CD4-positive, alpha-beta T cell (primary cell): ENCODE data around the gene TMEM132E. TPM values are rescaled to one million over a fixed set of nuclear protein-coding genes. Genes with fewer than 3 reads are reported as not detected.

ENCODE experiments used
- ATAC-seq: fragments of 200-7000 bp; cut with Tn5 transposase; one replicate; pipeline ENCODE4 v1.10.0; 2022; ENCODE audit warnings: mild to moderate bottlenecking; ENCODE audit not compliant: poor library complexity
- CTCF ChIA-PET: fragments of 350-600 bp; sonication (Branson Sonifier 250); formaldehyde crosslinking; loops from one replicate; lab custom pipeline; 2021; ENCODE audit warnings: antibody characterized with exemption, inconsistent platforms; lab: Charles Lee
- POLR2A ChIA-PET: fragments of 350-600 bp; sonication (Branson Sonifier 250); formaldehyde crosslinking; loops from one replicate; lab custom pipeline; 2021; ENCODE audit warnings: antibody characterized with exemption, inconsistent platforms; lab: Charles Lee
- DNase-seq, 14 experiments: peaks; one replicate each; pipeline ENCODE4 v3.0.0-alpha.2; 2013 to 2020; ENCODE audit warnings: mixed read lengths in 2 of 14
- H3K27ac ChIP-seq, 2 donors: one replicate each; pipeline versions ENCODE4 v1.5.1 to v1.7.0; 2013; ENCODE audit warnings: low read length in 2 of 2, low read depth in 1 of 2, mild to moderate bottlenecking in 1 of 2
- H3K27me3 ChIP-seq, 2 experiments: 1 replicate in 1 of 2; 2 replicates in 1 of 2; pipeline versions ENCODE4 v1.6.1 to v1.7.0; 2013; ENCODE audit warnings: low read length in 2 of 2, control low read depth in 1 of 2, mild to moderate bottlenecking in 1 of 2, moderate library complexity in 1 of 2; ENCODE audit not compliant: insufficient read depth in 2 of 2, control insufficient read depth in 1 of 2
- H3K36me3 ChIP-seq: one replicate; pipeline ENCODE4 v1.6.1; 2013; ENCODE audit warnings: low read length, control low read depth; ENCODE audit not compliant: insufficient read depth
- H3K4me1 ChIP-seq: one replicate; pipeline ENCODE4 v1.6.1; 2013; ENCODE audit warnings: low read length, control low read depth; ENCODE audit not compliant: insufficient read depth
- H3K4me3 ChIP-seq: one replicate; pipeline ENCODE4 v1.5.1; 2013; ENCODE audit warnings: mild to moderate bottlenecking, low read length, moderate library complexity
- H3K9me3 ChIP-seq, 2 experiments: 1 replicate in 1 of 2; 2 replicates in 1 of 2; pipeline versions ENCODE4 v1.6.1 to v1.7.0; 2013; ENCODE audit warnings: low read length in 2 of 2, mild to moderate bottlenecking in 2 of 2, control low read depth in 1 of 2, moderate library complexity in 1 of 2; ENCODE audit not compliant: control insufficient read depth in 1 of 2, insufficient read depth in 1 of 2
- H3K27ac Mint-ChIP-seq: one replicate; pipeline ENCODE4 v1.8.0; 2020; ENCODE audit warnings: mixed read lengths
- H3K27me3 Mint-ChIP-seq: one replicate; pipeline ENCODE4 v1.8.0; 2021; ENCODE audit warnings: mixed read lengths
- H3K36me3 Mint-ChIP-seq: one replicate; pipeline ENCODE4 v1.8.0; 2021; ENCODE audit warnings: low read depth, mixed read lengths
- H3K4me1 Mint-ChIP-seq: one replicate; pipeline ENCODE4 v1.8.0; 2021; ENCODE audit warnings: low read depth, mixed read lengths
- H3K4me3 Mint-ChIP-seq: one replicate; pipeline ENCODE4 v1.8.0; 2020; ENCODE audit warnings: mild to moderate bottlenecking, mixed read lengths
- H3K9me3 Mint-ChIP-seq: one replicate; pipeline ENCODE4 v1.8.0; 2020; ENCODE audit warnings: mixed read lengths
- CTCF ChIP-seq: fragments of 200-600 bp; IDR thresholded peaks from one replicate; pipeline ENCODE4 v1.8.0; 2022; ENCODE audit warnings: antibody characterized with exemption, mild to moderate bottlenecking
- intact Hi-C, 2 experiments: fragments of 100-400 bp; cut with DNase I in 1 of 2; cut with micrococcal nuclease in 1 of 2; formaldehyde crosslinking; loops; one replicate each; pipeline versions ENCODE4 v1.15.1 to v1.9.0; 2023 to 2025; cut with DNase I, micrococcal nuclease
- total RNA-seq, 174 experiments: library from RNA in 2 of 174; stranded (reverse) in 2 of 174; gene quantifications; one replicate each; pipeline ENCODE4 v1.2.3 and lab custom pipeline; 2021 to 2026

Gene TMEM132E
- total RNA-seq, 2 experiments from 2014 or later: 0.05 TPM; not detected in 1

GRCh38 chr17:34628879-34629278 is 49.5 kb downstream of the TMEM132E start:
- ChIA-PET POLR2A (no interaction called here), CTCF (no interaction called here)
- Histone ChIP-seq H3K4me1 (peaks cover 2% of the 10 kb centered on the region), H3K36me3 (no peaks in the 10 kb centered on the region), H3K27ac (no peak overlapping the region), H3K9me3 (peaks cover 0 to 4% of the 10 kb centered on the region in 2 experiments), H3K4me3 (no peak overlapping the region), H3K27me3 (peaks cover 28 to 58% of the 10 kb centered on the region in 2 experiments)
- DNase-seq (no peak), ATAC-seq (no peak)
- Mint-ChIP-seq H3K4me3 (no peak overlapping the region), H3K4me1 (peaks cover 7% of the 10 kb centered on the region), H3K36me3 (no peaks in the 10 kb centered on the region), H3K27ac (no peak overlapping the region), H3K9me3 (no peaks in the 10 kb centered on the region), H3K27me3 (peaks cover 59% of the 10 kb centered on the region)
- no peak for TF ChIP-seq CTCF
- intact Hi-C loops: no loop called here

DNA sequence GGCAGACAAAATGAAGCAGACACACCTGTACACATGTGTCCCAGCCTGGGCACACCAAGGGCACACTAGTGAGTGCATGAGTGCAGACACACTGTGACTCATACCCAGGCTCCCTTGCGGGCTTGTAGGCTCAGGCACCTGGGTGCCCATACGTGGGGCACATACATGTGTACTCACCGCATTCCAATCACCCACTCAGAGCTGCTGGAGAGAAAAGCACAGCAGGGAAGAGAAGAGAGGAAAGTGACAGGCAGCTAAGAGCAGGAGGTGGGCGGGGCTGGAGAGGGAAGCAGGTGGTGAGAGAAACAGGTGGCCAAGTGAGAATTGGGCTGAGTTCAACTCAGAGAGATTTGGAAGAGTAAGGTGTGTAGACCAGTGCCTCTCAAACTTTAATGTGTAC is 54.0 kb downstream of the TMEM132E start:
- no peak overlapping the region for H3K27ac Mint-ChIP-seq
- peaks cover 0 to 4% of the 10 kb centered on the region in 2 experiments for H3K9me3 ChIP-seq
- ChIA-PET CTCF (no interaction called here), POLR2A (no interaction called here)
- no peak overlapping the region for H3K4me3 ChIP-seq
- H3K4me1 ChIP-seq: peaks cover 10% of the 10 kb centered on the region
- H3K36me3 ChIP-seq: no peaks in the 10 kb centered on the region
- H3K4me3 Mint-ChIP-seq: peak overlapping the region; percentile 62
- H3K27me3 Mint-ChIP-seq: peaks cover 27% of the 10 kb centered on the region
- H3K27ac ChIP-seq: no peak overlapping the region
- H3K36me3 Mint-ChIP-seq: no peaks in the 10 kb centered on the region
- H3K9me3 Mint-ChIP-seq: no peaks in the 10 kb centered on the region
- H3K4me1 Mint-ChIP-seq: peaks cover 3% of the 10 kb centered on the region
- intact Hi-C loops: no loop called here
- peaks cover 7 to 14% of the 10 kb centered on the region in 2 experiments for H3K27me3 ChIP-seq
- ATAC-seq: no peak
- no peak for DNase-seq
- no peak for TF ChIP-seq CTCF

- Histone ChIP-seq H3K4me1 (peaks cover 14% of the 10 kb centered on the region), H3K36me3 (no peaks in the 10 kb centered on the region), H3K9me3 (peaks cover 0 to 4% of the 10 kb centered on the region in 2 experiments), H3K27ac (no peak overlapping the region), H3K4me3 (no peak overlapping the region), H3K27me3 (peaks cover 7 to 10% of the 10 kb centered on the region in 2 experiments)
- POLR2A ChIA-PET: no interaction called here
- Mint-ChIP-seq H3K9me3 (no peaks in the 10 kb centered on the region), H3K36me3 (no peaks in the 10 kb centered on the region), H3K27me3 (peaks cover 25% of the 10 kb centered on the region), H3K4me3 (no peak overlapping the region), H3K4me1 (peaks cover 6% of the 10 kb centered on the region), H3K27ac (no peak overlapping the region)
- CTCF ChIA-PET: no interaction called here
- no peak for TF ChIP-seq CTCF
- intact Hi-C loops: no loop called here
- no peak for ATAC-seq
- no peak for DNase-seq
These were observed 54.4 kb downstream of the TMEM132E start for GRCh38 chr17:34633760-34634159.
